Small intestine (tissue), 16 donors: ENCODE results near the gene CAV2. TPM values are rescaled to one million over a fixed set of nuclear protein-coding genes. Genes with fewer than 3 reads are reported as not detected.

Experiments
- DNase-seq, 2 donors: peaks; one replicate each; pipeline versions ENCODE4 v3.0.0 to v3.0.0-alpha.2; 2013
- FAIRE-seq: peaks from 2 replicates; lab custom pipeline; 2012; peaks lifted over from hg19 to GRCh38; lab: Jason Lieb, UNC
- H3K27ac ChIP-seq, 3 donors: one replicate each; pipeline ENCODE4 v1.5.1; 2013; ENCODE audit warnings: low read length in 2 of 3, mild to moderate bottlenecking in 2 of 3, control low read depth in 1 of 3, inconsistent platforms in 1 of 3, low read depth in 1 of 3, moderate library complexity in 1 of 3
- H3K27me3 ChIP-seq, 3 donors: one replicate each; pipeline ENCODE4 v1.6.1; 2013; ENCODE audit warnings: low read length in 3 of 3, inconsistent platforms in 1 of 3; ENCODE audit not compliant: control insufficient read depth in 3 of 3, insufficient read depth in 3 of 3
- H3K36me3 ChIP-seq, 3 donors: one replicate each; pipeline ENCODE4 v1.6.1; 2013; ENCODE audit warnings: low read length in 3 of 3, inconsistent platforms in 1 of 3, low read depth in 1 of 3, mild to moderate bottlenecking in 1 of 3, moderate library complexity in 1 of 3; ENCODE audit not compliant: control insufficient read depth in 3 of 3, insufficient read depth in 2 of 3
- H3K4me1 ChIP-seq, 3 donors: one replicate each; pipeline ENCODE4 v1.6.1; 2013; ENCODE audit warnings: low read length in 2 of 3, inconsistent platforms in 1 of 3, low read depth in 1 of 3, mild to moderate bottlenecking in 1 of 3, moderate library complexity in 1 of 3; ENCODE audit not compliant: control insufficient read depth in 3 of 3, insufficient read depth in 2 of 3
- H3K4me3 ChIP-seq, 3 donors: one replicate each; pipeline ENCODE4 v1.5.1; 2013; ENCODE audit warnings: low read length in 3 of 3, control low read depth in 1 of 3, inconsistent platforms in 1 of 3, low read depth in 1 of 3, mild to moderate bottlenecking in 1 of 3, moderate library complexity in 1 of 3
- H3K9me3 ChIP-seq, 2 donors: one replicate each; pipeline ENCODE4 v1.6.1; 2013; ENCODE audit warnings: low read depth in 1 of 2, low read length in 1 of 2; ENCODE audit not compliant: control insufficient read depth in 2 of 2, insufficient read depth in 1 of 2
- WGBS, 3 donors: extraction: QIAGEN DNeasy Blood & Tissue Kit; methylation state at CpG; one replicate each; pipeline ENCODE4 v1.1.7; 2013; 5-methylcytosine and 5-hydroxymethylcytosine counted together
- long read RNA-seq, 10 donors: transcript quantifications; one replicate each; lab custom pipeline, GENCODE V29; 2026
- polyA plus RNA-seq, 4 donors: library from polyadenylated mRNA; stranded (reverse) in 3 of 4; unstranded in 1 of 4; fragments of 200-250 nt in 3 of 4; fragments of 120-200 nt in 1 of 4; gene quantifications; one replicate each; pipeline versions ENCODE4 v1.2.1 to v1.2.3, GENCODE V29; 2013
- donor health status: healthy with polysubstance abuse.
- donor health status: control.
- donor health status: control.
- donor health status: Bipolar disorder and iron deficiency.
- donor health status: healthy.

Gene CAV2, protein sequence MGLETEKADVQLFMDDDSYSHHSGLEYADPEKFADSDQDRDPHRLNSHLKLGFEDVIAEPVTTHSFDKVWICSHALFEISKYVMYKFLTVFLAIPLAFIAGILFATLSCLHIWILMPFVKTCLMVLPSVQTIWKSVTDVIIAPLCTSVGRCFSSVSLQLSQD
- polyA plus RNA-seq = 10 to 100 TPM in 2 of 4 donors, 1 to 10 TPM in 2; 7.2 to 25.5 (median 12.3) TPM
- long read RNA-seq, donor 1, transcript CAV2-201 (3 exons, 3,301 nt) = major isoform, 59 of 75 reads
- long read RNA-seq, donor 1, transcript CAV2-214 (2 exons, 787 nt) = minor isoform, 12 of 75 reads
- long read RNA-seq, donor 1, partial matches to known transcripts = 0 of 75 reads
- long read RNA-seq, donor 1, other reads (novel, unspliced or antisense) = 0 of 75 reads
- long read RNA-seq, donor 2, partial matches to known transcripts = 0 of 6 reads
- long read RNA-seq, donor 2, other reads (novel, unspliced or antisense) = 0 of 6 reads
- long read RNA-seq, donor 3, transcript CAV2-201 (3 exons, 3,301 nt) = major isoform, 17 of 21 reads
- long read RNA-seq, donor 3, partial matches to known transcripts = 0 of 21 reads
- long read RNA-seq, donor 3, other reads (novel, unspliced or antisense) = 0 of 21 reads
- long read RNA-seq, donor 4, partial matches to known transcripts = 0 of 3 reads
- long read RNA-seq, donor 4, other reads (novel, unspliced or antisense) = 0 of 3 reads
- long read RNA-seq, donor 5, partial matches to known transcripts = 0 of 4 reads
- long read RNA-seq, donor 5, other reads (novel, unspliced or antisense) = 0 of 4 reads
- long read RNA-seq, donor 6, transcript CAV2-201 (3 exons, 3,301 nt) = major isoform, 31 of 37 reads
- long read RNA-seq, donor 6, partial matches to known transcripts = 0 of 37 reads
- long read RNA-seq, donor 6, other reads (novel, unspliced or antisense) = 0 of 37 reads
- long read RNA-seq, donor 7, transcript CAV2-214 (2 exons, 787 nt) = minor isoform, 19 of 160 reads
- long read RNA-seq, donor 7, transcript CAV2-201 (3 exons, 3,301 nt) = major isoform, 118 of 160 reads
- long read RNA-seq, donor 7, transcript CAV2-202 (2 exons, 776 nt) = minor isoform, 16 of 160 reads
- long read RNA-seq, donor 7, transcript CAV2-203 (2 exons, 1,179 nt) = minor isoform, 7 of 160 reads
- long read RNA-seq, donor 7, partial matches to known transcripts = 0 of 160 reads
- long read RNA-seq, donor 7, other reads (novel, unspliced or antisense) = 0 of 160 reads
- long read RNA-seq, donor 8, partial matches to known transcripts = 0 of 5 reads
- long read RNA-seq, donor 8, other reads (novel, unspliced or antisense) = 0 of 5 reads
- long read RNA-seq, donor 9, transcript CAV2-201 (3 exons, 3,301 nt) = major isoform, 5 of 6 reads
- long read RNA-seq, donor 9, partial matches to known transcripts = 0 of 6 reads
- long read RNA-seq, donor 9, other reads (novel, unspliced or antisense) = 0 of 6 reads
- long read RNA-seq, donor 10, transcript CAV2-203 (2 exons, 1,179 nt) = minor isoform, 6 of 35 reads
- long read RNA-seq, donor 10, transcript CAV2-201 (3 exons, 3,301 nt) = major isoform, 25 of 35 reads
- long read RNA-seq, donor 10, partial matches to known transcripts = 0 of 35 reads
- long read RNA-seq, donor 10, other reads (novel, unspliced or antisense) = 0 of 35 reads

DNA sequence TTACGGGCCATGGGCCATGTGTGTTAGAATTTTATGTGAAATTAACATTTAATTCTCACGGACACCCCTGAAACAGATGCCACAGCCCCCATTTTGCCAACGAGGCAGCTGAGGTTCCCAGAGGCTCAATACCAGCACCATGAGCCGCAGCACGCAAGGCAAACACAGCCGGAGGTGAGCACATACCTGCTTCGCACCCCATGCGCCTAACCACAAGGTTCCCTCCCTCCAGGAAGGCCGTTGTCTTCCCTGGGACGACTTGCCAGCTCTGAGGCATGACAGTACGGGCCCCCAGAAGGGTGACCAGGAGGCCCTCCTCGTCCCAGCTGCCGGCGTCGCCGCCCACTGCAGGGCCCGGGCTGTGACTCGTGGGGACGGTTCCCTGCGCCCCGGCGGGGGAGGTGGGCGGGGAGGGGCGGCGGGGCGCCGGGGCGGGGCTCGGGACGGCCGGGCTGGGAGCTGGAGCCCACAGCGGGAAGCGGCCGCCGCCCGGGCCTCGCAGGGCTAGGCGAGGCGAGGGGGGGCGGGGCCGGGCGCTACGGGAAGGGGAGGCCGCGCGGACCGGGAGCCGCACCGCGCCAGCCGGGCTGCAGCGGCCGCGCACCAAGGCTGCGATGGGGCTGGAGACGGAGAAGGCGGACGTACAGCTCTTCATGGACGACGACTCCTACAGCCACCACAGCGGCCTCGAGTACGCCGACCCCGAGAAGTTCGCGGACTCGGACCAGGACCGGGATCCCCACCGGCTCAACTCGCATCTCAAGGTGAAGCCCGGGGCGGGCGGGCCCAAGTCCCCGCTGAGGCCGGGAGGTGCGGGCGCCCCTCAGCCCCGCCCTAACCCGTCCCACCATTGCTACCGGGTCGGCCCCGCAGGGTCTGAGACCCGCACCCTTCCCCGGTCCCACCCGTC is at the start of gene CAV2:
TSS of gene CAV2 (plus strand) at position 571 of the 910 bp plus-strand sequence. CDS start at position 615, 44 bp downstream.
- no peaks in the 10 kb centered on the region for H3K27me3 ChIP-seq
- DNase-seq (peak; percentile 43 to 85), FAIRE-seq (no peak)
- no peaks in the 10 kb centered on the region for H3K36me3 ChIP-seq
- peaks cover 3 to 25% (median 4%) of the 10 kb centered on the region in 3 donors for H3K4me1 ChIP-seq
- WGBS, 3 donors = 3 to 4% (median 3%) methylated on average over 59 to 86 of the region's 86 CpGs
- no peaks in the 10 kb centered on the region for H3K9me3 ChIP-seq
- peak within 1 kb of the TSS; percentile 39 to 72 (median 72) for H3K4me3 ChIP-seq
- peak within 1 kb of the TSS; percentile 68 to 86 (median 77) for H3K27ac ChIP-seq

GRCh38 chr7:116449950-116450349 is 49.6 kb upstream of the CAV2 start:
- Histone ChIP-seq H3K9me3 (no peaks in the 10 kb centered on the region), H3K4me1 (no peaks in the 10 kb centered on the region), H3K27ac (no peak overlapping the region), H3K4me3 (no peak overlapping the region), H3K27me3 (no peaks in the 10 kb centered on the region), H3K36me3 (no peaks in the 10 kb centered on the region)
- FAIRE-seq = no peak
- 73 to 85% (median 83%) methylated on average over 4 of the region's 4 CpGs for WGBS, 3 donors
- DNase-seq = no peak

DNA sequence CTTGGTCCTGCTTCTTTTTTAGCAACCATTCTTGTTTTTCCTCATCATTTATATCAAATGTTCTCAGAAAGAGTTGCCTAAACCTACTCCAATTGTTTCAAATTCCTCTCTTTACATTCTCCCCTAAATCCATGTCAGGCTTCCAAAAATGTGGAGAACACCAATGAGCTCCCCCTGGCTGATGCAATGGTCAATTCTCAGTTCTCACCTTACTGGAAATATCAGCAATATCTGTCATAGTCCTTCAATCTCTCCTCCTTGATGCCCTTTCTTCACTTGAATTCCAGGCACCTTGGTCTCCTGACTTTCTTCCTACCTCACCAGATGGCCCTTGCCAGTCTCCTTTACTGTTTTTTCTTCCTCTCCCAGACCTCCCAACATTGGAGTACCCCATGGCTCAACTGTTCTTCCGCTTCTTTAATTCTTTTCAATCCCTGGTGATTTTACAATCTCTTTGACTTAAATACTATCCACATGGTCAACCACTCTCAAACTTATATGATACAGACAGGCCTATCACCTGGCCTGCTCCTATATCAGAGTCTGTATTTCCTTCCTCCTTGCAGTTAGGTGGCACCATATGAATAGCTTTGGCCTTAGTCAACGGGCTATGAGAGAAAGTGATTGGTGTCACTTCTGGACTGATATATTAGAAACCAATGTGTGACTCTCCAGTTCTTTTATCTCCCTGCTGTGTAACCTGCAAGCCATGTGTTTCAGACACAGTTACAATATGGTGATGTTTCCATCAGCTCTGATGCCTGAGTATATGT is 47.4 kb upstream of the CAV2 start:
- WGBS, 3 donors = 84 to 95% (median 93%) methylated on average over 2 of the region's 2 CpGs
- no peak for FAIRE-seq
- no peaks in the 10 kb centered on the region for H3K36me3 ChIP-seq

GRCh38 chr7:116454377-116454776 is 45.2 kb upstream of the CAV2 start:
- Histone ChIP-seq H3K27me3 (no peaks in the 10 kb centered on the region), H3K36me3 (no peaks in the 10 kb centered on the region), H3K27ac (no peak overlapping the region), H3K4me3 (no peak overlapping the region), H3K4me1 (no peaks in the 10 kb centered on the region), H3K9me3 (no peaks in the 10 kb centered on the region)
- FAIRE-seq (no peak), DNase-seq (no peak)
- WGBS, 3 donors = 77 to 81% (median 80%) methylated on average over 2 of the region's 2 CpGs

More for the DNA sequence above, 47.4 kb upstream of the CAV2 start:
- Histone ChIP-seq H3K4me3 (no peak overlapping the region), H3K27ac (no peak overlapping the region), H3K9me3 (no peaks in the 10 kb centered on the region), H3K4me1 (no peaks in the 10 kb centered on the region), H3K27me3 (no peaks in the 10 kb centered on the region)
- DNase-seq = no peak

DNA sequence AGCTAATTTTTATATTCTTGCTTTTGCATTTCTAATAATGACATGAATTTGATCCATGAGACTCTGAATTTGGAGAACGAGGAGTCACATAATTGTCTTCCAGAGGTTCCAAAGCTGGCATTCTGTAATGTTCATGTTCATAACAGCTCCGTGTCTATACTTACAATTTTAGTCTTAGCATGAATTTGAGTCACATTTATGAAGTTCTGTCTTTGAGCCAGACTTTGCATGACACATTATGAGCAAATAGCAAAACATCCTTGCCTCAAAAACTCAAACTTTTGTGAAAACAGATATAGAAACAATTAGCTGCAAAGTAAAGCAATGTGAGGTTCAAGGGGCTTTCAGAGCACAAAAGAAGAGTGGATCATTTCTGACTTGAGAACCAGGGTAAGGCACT is 44.5 kb upstream of the CAV2 start:
- WGBS, 3 donors = 68 to 79% (median 79%) methylated on average over 2 of the region's 2 CpGs
- H3K9me3 ChIP-seq = no peaks in the 10 kb centered on the region
- no peaks in the 10 kb centered on the region for H3K4me1 ChIP-seq
- no peak overlapping the region for H3K27ac ChIP-seq
- H3K36me3 ChIP-seq = no peaks in the 10 kb centered on the region
- no peak overlapping the region for H3K4me3 ChIP-seq
- DNase-seq = no peak
- no peak for FAIRE-seq
- H3K27me3 ChIP-seq = no peaks in the 10 kb centered on the region

DNA sequence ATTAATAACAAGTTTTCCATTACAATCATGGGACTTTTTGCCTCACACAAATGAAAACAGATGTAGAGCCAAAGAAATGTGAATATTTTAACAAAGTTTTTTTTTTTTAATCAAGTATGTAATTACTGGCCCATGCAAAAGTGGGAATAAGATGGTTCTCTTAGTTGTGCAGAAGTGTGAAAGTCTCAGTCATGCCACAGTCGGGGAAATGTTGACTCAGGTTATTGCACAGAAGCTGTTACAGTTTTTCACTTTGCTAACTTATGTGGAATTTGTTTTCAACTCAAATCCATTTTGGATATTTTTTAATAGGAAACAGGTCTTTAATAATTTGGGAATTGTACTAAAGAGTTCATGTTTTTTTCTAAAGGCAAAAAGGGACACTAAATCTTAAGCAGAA is 44.0 kb upstream of the CAV2 start:
- H3K4me3 ChIP-seq = no peak overlapping the region
- H3K27me3 ChIP-seq = no peaks in the 10 kb centered on the region
- no peaks in the 10 kb centered on the region for H3K36me3 ChIP-seq
- H3K9me3 ChIP-seq = no peaks in the 10 kb centered on the region
- no peaks in the 10 kb centered on the region for H3K4me1 ChIP-seq
- H3K27ac ChIP-seq = no peak overlapping the region
- WGBS, 3 donors = 63 to 86% (median 76%) methylated on average over 1 of the region's 1 CpG
- DNase-seq = no peak
- FAIRE-seq = no peak

GRCh38 chr7:116461500-116461899 is 38.0 kb upstream of the CAV2 start:
- no peak overlapping the region for H3K27ac ChIP-seq
- no peaks in the 10 kb centered on the region for H3K4me1 ChIP-seq
- FAIRE-seq = no peak
- no peaks in the 10 kb centered on the region for H3K9me3 ChIP-seq
- H3K4me3 ChIP-seq = no peak overlapping the region
- DNase-seq = no peak
- H3K36me3 ChIP-seq = no peaks in the 10 kb centered on the region
- H3K27me3 ChIP-seq = no peaks in the 10 kb centered on the region
